Stimulated activated CD4-positive, alpha-beta T cell treated with anti-CD3 and anti-CD28 coated beads, Interleukin-2, amount 100 ng/mL, for 48 hours (primary cell): ENCODE results near the gene EPHB4.
"Not testable (repeated sequence)": the region's sequence is repeated elsewhere in the genome, so short reads cannot be mapped to it uniquely, and the experiment has no call there.

Experiments used
- DNase-seq, 2 donors: peaks; one replicate each; pipeline ENCODE4 v3.0.0-alpha.2; 2020

The EPHB4 gene

DNA sequence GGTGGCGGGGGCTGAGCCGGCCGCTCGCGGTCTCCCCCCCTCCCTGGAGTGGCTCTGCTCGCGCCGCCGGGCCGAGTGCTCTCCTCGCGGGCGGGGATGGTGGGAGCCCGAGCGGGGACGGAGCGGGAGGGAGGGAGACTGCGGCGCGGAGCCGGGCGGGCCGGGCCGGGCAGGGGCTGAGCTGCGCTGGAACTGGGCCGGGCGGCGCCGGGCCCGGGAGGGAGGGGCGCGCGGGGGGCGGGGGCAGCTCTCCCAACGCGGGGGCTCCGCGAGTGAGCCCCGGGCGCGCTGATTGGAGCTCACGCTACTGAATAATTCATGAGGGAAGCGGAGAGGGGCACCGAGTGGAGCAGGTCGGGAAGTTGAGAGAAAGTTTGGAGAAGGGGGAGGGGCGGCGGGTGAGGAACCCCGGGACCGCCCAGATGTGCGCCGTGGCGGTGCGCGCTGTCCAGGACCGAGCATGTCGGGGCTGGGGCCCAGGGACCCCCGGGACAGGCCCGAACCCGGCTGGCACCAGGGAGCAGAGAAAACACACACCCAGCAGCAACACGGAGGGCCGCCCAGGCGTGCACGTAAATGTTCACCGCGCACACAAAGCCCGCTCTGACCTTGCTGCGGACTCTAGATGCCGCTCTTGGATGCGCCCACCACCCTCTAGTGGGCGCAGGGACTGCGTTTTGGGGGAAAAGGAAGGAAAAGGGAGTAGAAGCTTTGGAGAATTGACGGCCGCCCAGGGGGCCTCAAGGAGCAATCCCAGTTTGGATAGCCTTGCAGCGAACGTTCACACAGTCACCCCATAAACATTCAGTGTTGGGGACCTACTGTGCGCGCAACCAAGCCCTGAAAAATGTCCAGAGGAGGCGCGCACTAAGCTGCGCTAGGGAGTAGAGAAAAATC is at the start of gene EPHB4:
EPHB4 (minus strand) TSS at position 194 of the 897 bp plus-strand sequence. CDS start 493 bp downstream, outside the sequence.
- DNase-seq, result no peak

DNA sequence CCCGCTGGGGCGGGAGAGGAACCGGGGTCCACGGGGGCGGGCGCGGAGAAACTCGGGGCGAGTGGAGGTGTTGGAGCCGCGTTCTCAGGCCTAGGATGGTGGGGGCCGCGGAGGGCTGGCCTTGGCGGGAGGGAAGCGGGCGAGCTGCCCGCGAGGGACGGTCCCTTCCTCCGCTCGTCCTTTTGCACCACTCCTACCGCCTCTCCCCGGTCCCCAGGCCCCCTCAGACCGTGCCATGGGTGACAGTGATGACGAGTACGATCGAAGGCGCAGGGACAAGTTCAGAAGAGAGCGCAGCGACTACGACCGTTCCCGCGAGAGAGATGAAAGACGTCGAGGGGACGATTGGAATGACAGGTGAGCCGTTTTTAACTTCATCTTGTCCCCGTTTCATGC is 48.0 kb upstream of the EPHB4 start:
- peak in 1 of 2 donors; percentile 29 for DNase-seq

DNA sequence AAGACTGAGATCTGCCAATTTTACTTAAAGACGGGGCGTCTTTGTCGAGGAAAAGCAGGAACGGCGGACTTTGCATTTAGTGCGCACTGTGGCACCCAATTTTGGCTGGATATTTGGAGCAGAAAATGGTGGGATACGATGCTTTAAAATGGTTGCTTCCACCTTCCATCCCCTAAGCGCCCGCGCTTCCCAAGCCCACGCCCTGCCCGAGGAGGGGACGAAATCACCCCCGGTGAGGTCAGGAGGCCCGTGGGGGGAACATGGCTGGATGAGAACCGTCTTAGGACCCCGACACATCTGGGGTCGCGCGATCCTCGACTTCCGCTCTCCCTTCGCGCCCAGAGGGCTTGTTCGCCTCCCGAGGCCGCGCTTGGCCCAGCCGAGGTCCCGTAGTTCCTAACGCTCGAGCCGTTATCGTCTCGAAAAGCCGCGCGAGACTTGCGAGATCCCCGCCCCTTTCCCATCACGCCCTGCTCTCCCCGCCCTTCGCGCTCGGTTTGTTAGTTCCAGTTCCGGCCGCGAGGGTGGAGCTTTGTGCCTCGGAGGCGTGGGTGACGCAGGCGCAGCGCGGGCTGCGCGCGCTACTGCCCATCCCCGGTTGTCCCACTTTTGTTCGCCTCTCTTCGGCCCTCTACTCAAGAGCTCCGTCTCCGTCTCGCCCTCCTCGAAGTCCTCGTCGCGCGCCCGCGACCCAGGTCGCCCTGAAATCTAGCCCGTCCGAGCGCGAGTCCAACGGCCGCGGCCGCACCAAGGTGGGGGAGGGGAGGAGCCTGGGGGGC is 47.4 kb upstream of the EPHB4 start, which contains the start of gene SRRT:
SRRT (plus strand) TSS at position 527 of the 779 bp plus-strand sequence. CDS start 488 bp downstream, outside the sequence.
- DNase-seq, result peak; percentile 97 to 98

DNA sequence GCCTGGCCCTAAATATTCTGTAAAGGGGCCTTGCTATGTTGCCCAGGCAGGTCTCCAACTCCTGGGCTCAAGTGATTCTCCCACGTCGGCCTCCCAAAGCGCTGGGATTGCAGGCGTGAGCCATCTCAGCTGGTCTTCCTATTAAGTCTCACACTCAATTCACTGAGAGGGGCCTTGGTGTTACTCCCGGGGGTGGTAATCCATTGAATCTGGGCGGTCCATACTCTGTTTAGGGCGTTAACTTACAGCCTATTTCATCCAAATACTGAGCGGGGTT is 46.9 kb upstream of the EPHB4 start:
- no peak for DNase-seq

DNA sequence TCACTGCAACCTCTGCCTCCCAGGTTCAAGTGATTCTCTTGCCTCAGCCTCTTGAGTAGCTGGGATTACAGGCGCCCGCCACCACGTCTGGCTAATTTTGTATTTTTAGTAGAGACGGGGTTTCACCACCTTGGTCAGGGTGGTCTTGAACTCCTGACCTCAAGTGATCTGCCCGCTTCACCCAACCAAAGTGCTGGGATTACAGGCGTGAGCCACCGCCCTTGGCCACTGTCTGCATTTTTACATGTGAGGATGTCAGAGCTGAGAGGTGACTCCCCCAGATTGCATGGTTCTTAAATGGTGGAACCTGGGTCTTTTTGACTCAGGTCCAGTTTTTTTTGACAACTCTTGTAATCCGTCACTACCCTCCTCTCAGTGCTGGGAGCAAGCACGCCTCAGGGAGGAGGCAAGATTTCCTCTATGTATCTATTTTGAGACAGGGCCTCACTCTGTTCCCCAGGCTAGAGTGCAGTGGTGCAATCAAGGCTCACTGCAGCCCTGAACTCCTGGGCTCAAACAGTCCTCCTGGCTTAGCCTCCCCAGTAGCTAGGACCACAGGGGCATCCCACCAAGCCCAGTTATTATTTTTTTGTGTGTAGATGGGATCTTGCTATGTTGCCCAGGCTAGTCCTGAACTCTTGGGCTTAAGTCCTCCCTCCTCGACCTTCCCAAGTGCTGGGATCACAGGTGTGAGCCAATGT is 46.4 kb upstream of the EPHB4 start:
- no peak for DNase-seq

DNA sequence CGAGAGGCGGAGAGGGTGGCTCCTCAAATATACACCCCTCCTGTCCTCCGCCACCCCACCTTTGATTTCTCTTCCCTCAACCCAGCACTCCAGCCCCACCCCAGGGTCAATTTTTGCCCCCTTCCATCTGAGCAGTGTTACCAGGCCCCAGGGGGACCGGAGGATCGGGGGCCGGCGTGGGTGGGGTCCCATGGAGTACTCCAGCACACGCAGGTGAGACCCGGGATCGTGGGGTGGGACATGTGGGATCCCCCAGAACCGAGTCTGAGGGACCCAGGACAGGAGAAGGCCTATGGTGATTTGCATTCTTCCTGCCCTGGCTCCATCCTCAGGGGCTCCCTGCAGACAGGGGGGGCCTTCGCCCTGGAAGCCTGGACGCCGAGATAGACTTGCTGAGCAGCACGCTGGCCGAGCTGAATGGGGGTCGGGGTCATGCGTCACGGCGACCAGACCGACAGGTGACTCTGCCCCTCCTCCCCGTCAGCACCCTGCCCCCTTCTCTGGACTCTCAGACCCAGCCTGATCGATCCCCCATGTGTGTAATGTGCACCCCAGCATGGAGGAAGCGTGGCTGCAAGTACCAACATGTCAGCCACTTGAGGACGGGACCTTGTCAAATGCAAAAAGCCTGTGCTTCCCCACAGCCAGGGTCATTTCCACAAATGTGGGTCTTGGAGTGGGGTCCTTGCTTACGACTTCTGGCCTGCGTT is 40.6 kb upstream of the EPHB4 start:
- no peak for DNase-seq

DNA sequence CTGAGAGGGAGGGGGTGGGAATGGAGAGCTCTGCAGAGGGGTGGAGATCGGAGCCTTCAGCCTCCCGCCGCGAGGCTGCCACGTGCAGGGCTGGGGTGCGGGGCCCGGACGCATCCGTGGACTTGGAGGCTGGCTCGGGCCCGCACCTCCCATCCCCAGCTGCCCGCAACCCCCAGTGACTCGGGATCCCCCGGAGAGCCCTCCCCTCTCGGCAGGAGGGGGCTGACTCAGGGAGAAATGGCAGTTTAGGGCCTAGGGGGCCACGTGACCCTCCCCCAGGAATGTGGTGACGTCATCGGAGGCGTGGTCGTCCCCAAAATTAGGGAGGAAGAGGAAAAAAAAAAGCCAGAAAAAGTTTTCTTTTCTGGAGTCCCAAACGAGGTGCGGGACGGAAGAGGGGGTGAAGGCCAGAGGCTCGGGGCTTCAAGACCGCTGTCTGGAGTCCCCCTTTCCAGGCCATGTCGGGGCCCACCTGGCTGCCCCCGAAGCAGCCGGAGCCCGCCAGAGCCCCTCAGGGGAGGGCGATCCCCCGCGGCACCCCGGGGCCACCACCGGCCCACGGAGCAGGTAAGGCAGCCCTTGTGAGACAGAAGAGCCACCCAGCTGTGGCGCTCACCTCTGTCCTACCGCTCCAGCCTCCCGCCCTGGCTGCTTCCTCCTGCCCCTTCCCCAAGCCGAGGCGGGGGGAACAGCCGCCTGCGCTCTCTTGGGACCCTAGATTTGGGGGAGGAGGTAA is 39.9 kb upstream of the EPHB4 start, which contains the start of gene TRIP6:
TRIP6 (plus strand) TSS at position 348 of the 736 bp plus-strand sequence; CDS start at position 459, 111 bp downstream.
- DNase-seq, result peak; percentile 58 to 64

DNA sequence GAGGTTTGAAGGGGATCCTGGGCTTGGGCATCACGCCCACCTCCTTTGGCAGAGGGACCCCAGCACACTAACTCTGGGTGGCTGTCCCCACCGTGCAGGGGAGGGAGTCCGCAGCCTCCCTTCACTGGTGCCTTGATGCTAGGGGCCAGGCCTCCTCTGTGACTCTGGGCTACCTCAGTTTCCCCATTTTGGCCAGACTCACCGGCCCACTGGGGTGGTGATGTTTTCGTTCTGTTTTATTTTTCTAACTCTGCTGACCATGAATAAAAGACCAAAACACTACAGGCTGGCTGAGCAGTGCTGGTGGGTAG is 39.4 kb upstream of the EPHB4 start:
- DNase-seq, result no peak

DNA sequence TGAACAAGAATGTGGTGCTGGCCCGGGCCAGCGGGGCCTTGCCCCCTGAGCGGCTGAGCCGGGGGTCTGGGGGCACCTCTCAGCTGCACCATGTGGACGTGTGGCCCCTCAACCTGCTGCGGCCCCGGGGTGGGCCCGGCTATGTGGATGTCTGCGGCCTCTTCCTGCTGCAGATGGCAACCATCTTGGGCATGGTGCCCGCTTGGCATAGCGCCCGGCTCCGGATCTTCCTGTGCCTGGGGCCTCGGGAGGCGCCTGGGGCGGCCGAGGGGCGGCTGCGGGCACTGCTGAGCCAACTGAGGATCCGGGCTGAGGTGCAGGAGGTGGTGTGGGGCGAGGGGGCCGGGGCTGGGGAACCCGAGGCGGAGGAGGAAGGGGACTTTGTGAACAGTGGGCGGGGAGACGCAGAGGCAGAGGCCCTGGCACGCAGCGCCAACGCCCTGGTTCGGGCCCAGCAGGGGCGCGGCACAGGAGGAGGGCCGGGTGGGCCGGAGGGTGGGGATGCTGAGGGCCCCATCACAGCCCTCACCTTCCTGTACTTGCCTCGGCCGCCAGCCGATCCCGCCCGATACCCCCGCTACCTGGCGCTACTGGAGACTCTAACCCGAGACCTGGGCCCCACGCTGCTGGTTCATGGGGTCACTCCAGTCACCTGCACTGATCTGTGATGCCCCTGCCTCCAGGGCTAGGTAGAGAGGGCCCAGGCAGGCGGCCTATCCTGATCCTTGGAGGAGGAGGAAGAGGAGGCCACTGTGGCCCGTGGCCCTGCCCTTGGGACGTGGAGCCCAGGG is 38.8 kb upstream of the EPHB4 start:
- no peak for DNase-seq

DNA sequence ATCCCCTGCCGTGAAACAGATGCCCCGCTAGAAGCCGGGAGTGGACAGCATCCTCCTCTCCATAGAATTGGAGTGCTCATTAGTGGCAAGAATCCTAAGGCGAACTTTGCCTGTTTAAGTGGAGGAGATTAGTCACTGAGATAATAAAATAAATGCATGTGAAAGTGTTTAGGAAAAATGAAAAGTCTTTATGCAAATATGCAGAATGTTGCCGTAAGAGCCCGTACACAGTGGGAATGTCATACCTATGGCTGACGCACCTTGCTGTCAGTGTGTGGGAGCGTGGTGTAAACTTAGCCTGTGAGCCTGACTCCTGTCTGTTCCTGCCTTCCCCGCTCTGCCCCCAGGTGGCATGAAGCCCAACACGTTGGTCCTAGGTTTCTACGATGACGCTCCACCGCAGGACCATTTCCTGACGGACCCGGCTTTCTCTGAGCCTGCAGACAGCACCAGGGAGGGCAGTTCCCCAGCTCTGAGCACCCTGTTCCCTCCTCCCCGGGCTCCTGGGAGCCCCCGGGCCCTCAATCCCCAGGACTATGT is 38.1 kb upstream of the EPHB4 start:
- DNase-seq, result no peak

DNA sequence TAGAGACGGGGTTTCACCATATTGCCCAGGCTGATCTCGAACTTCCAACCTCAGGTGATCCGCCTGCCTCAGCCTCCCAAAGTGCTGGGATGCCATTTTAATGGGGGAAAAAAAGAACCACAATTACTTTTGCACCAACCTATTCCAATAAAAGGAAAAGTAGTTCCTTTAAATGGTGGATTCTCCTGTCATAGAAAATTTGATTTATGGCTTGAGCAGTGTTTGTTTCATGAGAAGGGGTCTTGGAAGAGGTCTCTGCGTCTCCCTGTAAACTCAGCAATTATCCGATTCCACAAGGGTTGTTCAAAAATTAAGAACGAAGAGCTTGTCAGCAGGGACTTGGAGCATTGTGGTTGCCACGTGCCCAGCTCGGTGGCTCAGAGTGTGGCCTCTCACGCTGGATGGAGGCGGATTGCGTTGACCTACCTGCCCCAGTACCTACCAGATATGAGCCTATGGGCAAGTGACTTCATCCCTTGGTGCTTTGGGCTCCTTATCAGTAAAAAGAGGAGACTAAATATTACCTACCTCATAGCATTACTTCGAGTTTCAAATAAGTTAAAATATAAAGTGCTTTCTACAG is 37.0 kb upstream of the EPHB4 start:
- DNase-seq, result no peak

DNA sequence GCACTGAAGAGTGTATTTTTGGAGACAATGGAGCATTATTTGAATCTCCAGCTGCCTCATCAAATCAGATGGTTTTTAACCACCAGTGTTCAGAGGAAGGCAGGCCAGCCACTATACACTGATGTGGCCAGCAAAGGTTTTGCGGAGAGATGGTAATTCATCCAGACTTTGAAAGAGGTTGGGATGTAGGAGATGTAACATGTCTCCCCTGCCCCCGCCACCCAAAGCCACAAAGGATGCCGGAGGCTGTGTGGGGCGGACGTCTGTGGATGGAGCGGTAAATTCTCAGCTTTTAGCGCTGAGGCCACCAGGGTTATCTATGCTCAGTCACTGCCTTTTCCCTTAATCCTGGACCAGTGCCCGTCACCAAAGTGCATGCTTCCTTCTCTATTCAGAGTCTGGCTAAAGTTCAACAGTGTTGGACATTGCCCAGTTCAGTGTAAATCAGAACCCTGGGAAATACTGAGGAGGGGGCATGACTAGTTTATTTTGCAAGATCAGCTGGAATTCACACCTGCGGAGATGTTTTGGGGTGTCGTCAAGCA is 36.2 kb upstream of the EPHB4 start:
- no peak for DNase-seq

DNA sequence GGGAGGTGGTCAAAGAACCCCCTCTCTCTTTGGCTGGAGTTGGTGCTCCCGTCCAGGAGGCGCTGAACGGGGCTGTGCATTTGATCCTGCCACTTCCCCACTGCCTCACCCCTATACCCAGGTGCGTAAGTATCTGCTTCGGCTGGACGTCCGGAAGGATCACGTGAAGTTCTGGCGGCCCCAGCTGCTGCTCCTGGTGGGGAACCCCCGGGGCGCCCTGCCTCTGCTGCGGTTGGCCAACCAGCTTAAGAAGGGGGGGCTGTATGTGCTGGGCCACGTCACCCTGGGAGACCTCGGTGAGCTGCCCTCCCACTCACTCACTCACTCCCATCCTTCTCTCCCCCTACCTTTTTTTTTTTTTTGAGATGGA is 34.3 kb upstream of the EPHB4 start:
- DNase-seq, result no peak

DNA sequence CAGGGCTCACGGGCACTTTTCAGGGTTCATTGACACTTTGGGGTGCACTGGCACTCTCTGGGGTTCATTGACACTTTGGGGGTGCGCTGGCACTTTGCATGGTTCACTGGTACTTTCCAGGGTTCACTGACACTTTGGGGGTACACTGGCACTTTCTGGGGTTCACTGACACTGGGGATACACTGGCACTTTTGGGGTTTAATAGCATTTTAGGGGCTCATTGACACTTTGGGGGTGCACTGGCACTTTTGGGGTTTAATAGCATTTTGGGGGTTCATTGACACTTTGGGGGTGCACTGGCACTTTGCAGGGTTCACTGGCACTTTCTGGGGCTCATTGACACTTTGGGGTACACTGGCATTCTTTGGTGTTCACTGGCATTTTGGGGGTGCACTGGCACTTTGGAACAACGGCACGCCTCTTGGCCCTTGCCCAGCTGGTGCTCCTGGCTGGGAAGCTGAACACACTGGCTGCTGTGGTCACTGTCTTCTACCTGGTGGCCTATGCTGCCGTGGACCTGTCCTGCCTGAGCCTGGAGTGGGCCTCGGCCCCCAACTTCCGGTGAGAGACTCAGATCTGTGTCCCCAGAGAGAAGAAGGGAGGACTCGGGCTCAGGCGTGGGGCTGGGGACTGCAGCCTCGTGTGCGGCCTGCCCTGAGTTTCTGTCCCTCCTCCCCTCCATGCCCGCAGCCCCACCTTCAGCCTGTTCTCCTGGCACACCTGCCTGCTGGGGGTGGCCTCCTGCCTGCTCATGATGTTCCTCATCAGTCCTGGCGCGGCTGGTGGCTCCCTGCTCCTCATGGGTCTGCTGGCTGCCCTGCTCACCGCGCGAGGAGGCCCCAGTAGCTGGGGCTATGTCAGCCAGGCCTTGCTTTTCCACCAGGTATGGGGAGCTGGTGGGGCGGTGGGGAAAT is 33.6 kb upstream of the EPHB4 start:
- no peak for DNase-seq

DNA sequence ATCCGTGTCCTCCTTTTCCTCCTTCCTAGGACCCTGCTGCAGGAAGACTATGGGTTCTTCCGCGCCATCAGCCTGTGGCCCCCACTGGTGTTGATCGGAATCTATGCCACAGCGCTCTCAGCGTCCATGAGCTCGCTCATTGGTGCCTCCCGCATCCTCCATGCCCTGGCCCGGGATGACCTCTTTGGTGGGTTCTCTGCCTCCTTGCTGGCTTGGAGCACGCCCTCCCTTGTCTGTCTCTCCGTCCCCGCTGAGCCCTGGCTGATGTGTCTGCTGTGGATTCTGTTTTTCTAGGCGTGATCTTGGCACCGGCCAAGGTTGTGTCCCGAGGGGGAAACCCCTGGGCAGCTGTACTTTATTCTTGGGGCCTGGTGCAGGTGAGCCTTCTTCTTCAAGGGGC is 32.5 kb upstream of the EPHB4 start:
- DNase-seq, result no peak

DNA sequence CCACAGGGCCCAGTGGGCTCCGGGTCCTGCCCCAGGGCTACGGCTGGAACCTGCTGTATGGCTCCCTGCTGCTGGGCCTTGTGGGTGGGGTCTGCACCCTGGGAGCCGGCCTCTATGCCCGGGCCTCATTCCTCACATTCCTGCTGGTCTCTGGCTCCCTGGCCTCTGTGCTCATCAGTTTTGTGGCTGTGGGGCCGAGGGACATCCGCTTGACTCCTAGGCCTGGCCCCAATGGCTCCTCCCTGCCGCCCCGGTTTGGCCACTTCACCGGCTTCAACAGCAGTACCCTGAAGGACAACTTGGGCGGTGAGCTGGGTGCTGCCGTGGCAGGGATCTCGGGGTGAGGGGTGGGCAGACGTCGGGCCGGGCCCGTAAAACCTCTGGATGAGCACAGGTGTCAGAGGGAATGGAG is 29.6 kb upstream of the EPHB4 start:
- no peak for DNase-seq

DNA sequence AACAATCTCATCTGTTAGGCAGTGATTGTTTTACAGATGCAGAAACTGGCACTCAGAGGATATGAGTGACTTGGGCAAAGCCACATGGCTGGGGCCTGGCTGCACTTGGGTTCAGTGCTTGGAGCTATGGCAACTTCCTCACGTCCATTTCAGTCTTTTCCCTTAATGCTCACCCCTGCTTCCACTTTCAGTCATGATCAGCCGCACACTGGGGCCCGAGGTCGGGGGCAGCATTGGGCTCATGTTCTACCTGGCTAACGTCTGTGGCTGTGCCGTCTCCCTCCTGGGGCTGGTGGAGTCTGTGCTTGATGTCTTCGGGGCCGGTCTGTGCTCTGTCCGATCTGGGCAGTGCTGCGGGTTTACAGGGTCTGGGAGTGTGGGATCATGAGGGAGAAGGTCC is 28.2 kb upstream of the EPHB4 start:
- no peak for DNase-seq

DNA sequence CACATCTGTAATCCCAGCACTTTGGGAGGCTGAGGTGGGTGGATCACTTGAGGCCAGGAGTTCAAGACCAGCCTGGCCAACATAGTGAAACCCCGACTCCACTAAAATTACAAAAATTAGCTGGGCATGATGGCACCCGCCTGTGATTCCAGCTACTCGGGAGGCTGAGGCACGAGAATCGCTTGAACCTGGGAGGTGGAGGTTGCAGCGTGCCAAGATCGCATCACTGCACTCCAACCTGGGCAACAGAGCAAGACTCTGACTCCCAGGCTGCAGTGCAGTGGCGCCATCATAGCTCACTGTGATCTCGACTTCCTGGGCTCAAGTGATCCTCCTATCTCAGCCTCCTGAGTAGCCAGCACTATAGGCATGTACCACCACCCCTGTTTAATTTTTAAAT is 27.6 kb upstream of the EPHB4 start:
- not testable (repeated sequence) for DNase-seq
